ENCODE measurements around the gene ZNF580. TPM values are rescaled to one million over a fixed set of nuclear protein-coding genes. Genes with fewer than 3 reads are reported as not detected.

ZNF580 gene
- total and polyA plus RNA-seq, 2 of the 13 experiments (the other 11 are each of a cell fraction or from before 2014, with no cell fraction given): 4.4 to 6.0 TPM

GRCh38 chr19:55599842-55600661, 40.8 kb upstream of the ZNF580 start, which contains the start of gene ZNF524 (continued):
- peak; percentile 48; the same call in 1 of the 2 replicates for TF ChIP-seq MYPOP (CRISPR knock-in tag; IDR thresholded peaks at IDR 0.05)
- TF ChIP-seq ZNF350 (CRISPR knock-in tag; IDR thresholded peaks at IDR 0.05; ENCODE audit: borderline replicate concordance, low read depth): peak; percentile 34; the same call in 1 of the 2 replicates
- TF ChIP-seq ZFP37 (CRISPR knock-in tag; IDR thresholded peaks at IDR 0.05; ENCODE audit: borderline replicate concordance): no peak
- peak; percentile 91 for TF ChIP-seq ZBTB2 (CRISPR knock-in tag; IDR thresholded peaks at IDR 0.05; ENCODE audit: low read depth)
- no peak for TF ChIP-seq ZNF280B (CRISPR knock-in tag; IDR thresholded peaks at IDR 0.05; ENCODE audit: borderline replicate concordance)
- TF ChIP-seq HNRNPLL (IDR thresholded peaks at IDR 0.05; ENCODE audit: low read depth, low read length, poor library complexity, severe bottlenecking): no peak
- no peak for TF ChIP-seq ISX (CRISPR knock-in tag; conservative IDR thresholded peaks at IDR 0.05)
- 0 out of 2 replicates have a peak, but pooled peaks have one; percentile 47 for TF ChIP-seq ZNF709 (CRISPR knock-in tag; IDR thresholded peaks at IDR 0.05)
- 0 out of 2 replicates have a peak, but pooled peaks have one; percentile 37 for TF ChIP-seq ZBTB7A (CRISPR knock-in tag; IDR thresholded peaks at IDR 0.05)
- TF ChIP-seq NFYC (CRISPR knock-in tag; IDR thresholded peaks at IDR 0.05): peak; percentile 61
- TF ChIP-seq, protein P1, sequence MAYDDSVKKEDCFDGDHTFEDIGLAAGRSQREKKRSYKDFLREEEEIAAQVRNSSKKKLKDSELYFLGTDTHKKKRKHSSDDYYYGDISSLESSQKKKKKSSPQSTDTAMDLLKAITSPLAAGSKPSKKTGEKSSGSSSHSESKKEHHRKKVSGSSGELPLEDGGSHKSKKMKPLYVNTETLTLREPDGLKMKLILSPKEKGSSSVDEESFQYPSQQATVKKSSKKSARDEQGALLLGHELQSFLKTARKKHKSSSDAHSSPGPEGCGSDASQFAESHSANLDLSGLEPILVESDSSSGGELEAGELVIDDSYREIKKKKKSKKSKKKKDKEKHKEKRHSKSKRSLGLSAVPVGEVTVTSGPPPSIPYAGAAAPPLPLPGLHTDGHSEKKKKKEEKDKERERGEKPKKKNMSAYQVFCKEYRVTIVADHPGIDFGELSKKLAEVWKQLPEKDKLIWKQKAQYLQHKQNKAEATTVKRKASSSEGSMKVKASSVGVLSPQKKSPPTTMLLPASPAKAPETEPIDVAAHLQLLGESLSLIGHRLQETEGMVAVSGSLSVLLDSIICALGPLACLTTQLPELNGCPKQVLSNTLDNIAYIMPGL (CRISPR knock-in tag; IDR thresholded peaks at IDR 0.05; ENCODE audit: borderline replicate concordance in 1 of 2, low read depth in 1 of 2): no peak; a peak in 1 of 4 replicates
- TF ChIP-seq SRSF1 (optimal IDR thresholded peaks at IDR 0.05; ENCODE audit: low read depth, low read length): peak; percentile 65
- no peak; the same call in 1 of the 2 replicates for TF ChIP-seq SALL2 (CRISPR knock-in tag; IDR thresholded peaks at IDR 0.05)
- TF ChIP-seq ASH2L (IDR thresholded peaks at IDR 0.05; ENCODE audit: insufficient read length, low read depth, low read length): peak; percentile 9
- no peak for TF ChIP-seq ZNF382 (CRISPR knock-in tag; IDR thresholded peaks at IDR 0.05; ENCODE audit: borderline replicate concordance)
- TF ChIP-seq FOXO1 (CRISPR knock-in tag; IDR thresholded peaks at IDR 0.05): 0 out of 2 replicates have a peak, but pooled peaks have one; percentile 13
- TF ChIP-seq NCOR1 (IDR thresholded peaks at IDR 0.05; ENCODE audit: borderline replicate concordance, low read length): no peak
- no peak for TF ChIP-seq FOXM1 (CRISPR knock-in tag; IDR thresholded peaks at IDR 0.05)
- no peak for TF ChIP-seq ZNF296 (CRISPR knock-in tag; conservative IDR thresholded peaks at IDR 0.05)
- 0 out of 2 replicates have a peak, but pooled peaks have one; percentile 44 for TF ChIP-seq ETV6 (CRISPR knock-in tag; conservative IDR thresholded peaks at IDR 0.05)
- TF ChIP-seq ZC3H13 (CRISPR knock-in tag; IDR thresholded peaks at IDR 0.05): peak; percentile 0; the same call in 1 of the 2 replicates
- no peak for TF ChIP-seq RBM39 (IDR thresholded peaks at IDR 0.05; ENCODE audit: low read depth, low read length, poor library complexity, severe bottlenecking)
- TF ChIP-seq NFATC3 (CRISPR knock-in tag; IDR thresholded peaks at IDR 0.05): no peak
